ENCODE data around the gene CPD.

The CPD gene

DNA sequence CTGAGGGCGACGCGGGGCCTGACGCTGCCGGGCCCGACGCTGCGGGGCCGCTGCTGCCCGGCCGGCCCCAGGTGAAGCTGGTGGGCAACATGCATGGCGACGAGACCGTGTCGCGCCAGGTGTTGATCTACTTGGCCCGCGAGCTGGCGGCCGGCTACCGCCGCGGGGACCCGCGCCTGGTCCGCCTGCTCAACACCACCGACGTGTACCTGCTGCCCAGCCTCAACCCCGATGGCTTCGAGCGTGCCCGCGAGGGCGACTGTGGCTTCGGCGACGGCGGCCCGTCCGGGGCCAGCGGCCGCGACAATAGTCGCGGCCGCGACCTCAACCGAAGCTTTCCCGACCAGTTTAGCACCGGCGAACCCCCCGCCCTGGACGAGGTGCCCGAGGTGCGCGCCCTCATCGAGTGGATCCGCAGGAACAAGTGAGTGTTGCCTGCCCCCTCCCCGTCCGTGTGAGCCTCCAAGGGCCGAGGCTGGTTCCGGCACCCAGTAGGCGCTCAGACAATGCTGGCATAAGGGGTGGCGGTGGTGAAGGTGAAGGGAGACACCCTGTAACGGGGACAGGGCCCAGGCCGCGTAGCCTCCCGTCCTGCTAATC is 676 bp downstream of the CPD start:
- peak in 1 of 2 experiments; percentile 23 for DNase-seq (ENCODE audit: low read depth in 1 of 2, low spot score in 1 of 2)
- no peak for TF ChIP-seq JUND (IDR thresholded peaks at IDR 0.05; ENCODE audit: low read depth)

GRCh38 chr17:30379903-30380381 is 1.2 kb downstream of the CPD start:
- TF ChIP-seq JUND (IDR thresholded peaks at IDR 0.05; ENCODE audit: low read depth), result no peak
- DNase-seq (ENCODE audit: low read depth in 1 of 2, low spot score in 1 of 2), result no peak
- in situ Hi-C loops (cut with HindIII; ENCODE audit: low pct_unique_long_range_greater_than_20kb, low sequenced_read_pairs), result no loop called here

More for the DNA sequence above, 676 bp downstream of the CPD start:
- in situ Hi-C loops (cut with HindIII; ENCODE audit: low pct_unique_long_range_greater_than_20kb, low sequenced_read_pairs), result no loop called here

DNA sequence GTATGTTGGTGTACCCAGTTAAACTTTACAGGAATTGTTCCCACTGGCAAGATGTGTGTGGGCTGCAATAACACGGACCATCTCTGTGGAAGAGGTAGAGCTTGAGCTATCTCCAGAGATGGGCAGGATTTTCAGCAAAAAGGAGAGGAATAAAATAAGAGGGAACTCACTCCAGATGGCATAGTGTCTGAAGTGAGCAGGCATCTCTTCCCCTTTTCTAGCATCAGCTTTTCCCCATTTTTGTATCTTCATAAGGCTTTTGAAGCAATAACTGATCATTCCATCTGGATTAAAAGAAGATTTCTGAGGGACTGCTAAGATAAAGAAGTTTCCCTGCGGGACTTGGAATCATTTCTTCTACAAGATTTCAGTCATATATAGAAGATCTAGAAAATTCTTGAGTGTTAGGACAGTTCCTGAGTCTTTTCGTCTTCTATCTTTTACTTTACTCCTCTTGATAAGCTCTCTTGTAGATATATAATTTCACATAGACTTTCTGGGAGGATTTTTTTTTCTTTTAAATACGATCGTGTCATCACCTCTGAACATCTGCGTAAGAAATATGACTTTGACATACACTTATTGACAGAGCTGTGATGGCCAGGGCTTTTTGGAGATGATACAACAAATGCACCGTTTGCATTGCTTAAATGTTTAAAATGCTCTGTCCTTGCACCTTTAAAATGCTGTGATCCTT is 2.1 kb downstream of the CPD start:
- TF ChIP-seq JUND (IDR thresholded peaks at IDR 0.05; ENCODE audit: low read depth), result no peak
- DNase-seq (ENCODE audit: low read depth in 1 of 2, low spot score in 1 of 2), result no peak
- in situ Hi-C loops (cut with HindIII; ENCODE audit: low pct_unique_long_range_greater_than_20kb, low sequenced_read_pairs), result no loop called here

GRCh38 chr17:30381340-30381659 is 2.6 kb downstream of the CPD start:
- no peak for TF ChIP-seq JUND (IDR thresholded peaks at IDR 0.05; ENCODE audit: low read depth)
- no peak for DNase-seq (ENCODE audit: low read depth in 1 of 2, low spot score in 1 of 2)
- in situ Hi-C loops (cut with HindIII; ENCODE audit: low pct_unique_long_range_greater_than_20kb, low sequenced_read_pairs), result no loop called here

GRCh38 chr17:30382345-30382744 is 3.6 kb downstream of the CPD start:
- no peak for TF ChIP-seq JUND (IDR thresholded peaks at IDR 0.05; ENCODE audit: low read depth)
- in situ Hi-C loops (cut with HindIII; ENCODE audit: low pct_unique_long_range_greater_than_20kb, low sequenced_read_pairs), result no loop called here

DNA sequence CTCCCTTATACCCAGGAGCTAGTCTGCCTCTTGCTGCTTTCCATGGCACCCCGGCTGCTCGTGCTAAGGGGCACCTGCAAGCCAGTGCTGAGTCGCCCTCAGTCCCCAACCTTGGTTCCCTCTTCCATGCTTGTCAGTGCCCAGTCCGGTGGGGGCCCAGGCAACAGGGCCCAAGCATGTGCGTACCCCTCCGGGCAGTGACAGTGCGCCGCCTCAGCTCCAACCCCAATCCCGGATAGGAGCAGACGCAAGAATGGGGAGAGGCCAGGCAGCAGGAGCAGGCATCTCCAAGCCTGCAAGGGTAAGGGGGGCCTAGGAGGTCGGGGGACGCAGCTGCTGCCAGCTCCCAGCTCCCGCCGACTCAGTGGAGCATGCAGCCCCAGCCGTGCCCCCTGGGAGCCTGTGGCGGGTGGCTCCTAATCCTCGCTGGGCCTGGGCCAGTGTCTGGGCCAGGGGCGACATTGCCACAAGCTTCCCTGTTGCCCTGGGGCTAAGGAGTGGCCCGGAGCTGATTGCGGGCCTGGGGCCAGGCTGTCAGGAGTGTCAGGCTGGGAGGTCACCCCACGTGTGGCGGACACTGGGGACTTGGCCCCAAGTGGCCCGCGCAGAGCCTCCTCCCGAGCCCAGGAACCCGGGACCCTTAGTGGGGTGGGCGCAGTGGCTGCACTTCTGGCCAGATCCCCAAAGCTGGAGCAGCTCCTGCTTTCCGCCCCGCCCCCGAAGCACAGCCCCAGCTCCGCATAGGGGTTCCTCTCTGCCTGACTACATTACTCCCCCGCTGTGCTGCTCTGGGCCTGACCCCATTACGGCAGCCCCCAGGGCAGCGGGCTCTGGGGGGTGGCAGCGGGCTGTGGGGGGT is 9.8 kb downstream of the CPD start:
- TF ChIP-seq JUND (IDR thresholded peaks at IDR 0.05; ENCODE audit: low read depth), result no peak
- DNase-seq (ENCODE audit: low read depth in 1 of 2, low spot score in 1 of 2), result no peak
- in situ Hi-C loops (cut with HindIII; ENCODE audit: low pct_unique_long_range_greater_than_20kb, low sequenced_read_pairs), result no loop called here

More at GRCh38 chr17:30382345-30382744, 3.6 kb downstream of the CPD start:
- no peak for DNase-seq (ENCODE audit: low read depth in 1 of 2, low spot score in 1 of 2)

- no peak for TF ChIP-seq JUND (IDR thresholded peaks at IDR 0.05; ENCODE audit: low read depth)
- in situ Hi-C loops (cut with HindIII; ENCODE audit: low pct_unique_long_range_greater_than_20kb, low sequenced_read_pairs), result no loop called here
- DNase-seq (ENCODE audit: low read depth in 1 of 2, low spot score in 1 of 2), result no peak
Observed at GRCh38 chr17:30389756-30390300, 11.1 kb downstream of the CPD start.

GRCh38 chr17:30391534-30391933 is 12.8 kb downstream of the CPD start:
- in situ Hi-C loops (cut with HindIII; ENCODE audit: low pct_unique_long_range_greater_than_20kb, low sequenced_read_pairs), result no loop called here
- DNase-seq (ENCODE audit: low read depth in 1 of 2, low spot score in 1 of 2), result no peak
- no peak for TF ChIP-seq JUND (IDR thresholded peaks at IDR 0.05; ENCODE audit: low read depth)

DNA sequence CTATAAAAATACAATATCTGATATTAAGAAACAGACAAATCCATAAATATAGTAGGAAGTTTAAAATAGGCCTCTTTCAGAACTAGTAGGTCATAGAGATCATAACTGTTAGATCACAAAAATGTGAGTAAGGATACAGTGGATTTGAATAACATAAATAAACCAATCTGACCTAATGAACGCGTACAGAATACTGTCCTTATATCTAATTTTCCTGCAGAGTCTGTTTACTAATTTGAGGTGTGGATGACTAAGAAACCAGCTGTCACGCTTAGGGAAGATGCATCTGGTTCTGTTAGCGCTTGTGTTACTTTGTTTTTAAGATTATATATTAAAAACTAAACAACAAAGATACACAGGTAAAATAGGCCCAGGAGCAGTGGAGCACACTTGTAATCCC is 14.8 kb downstream of the CPD start:
- in situ Hi-C loops (cut with HindIII; ENCODE audit: low pct_unique_long_range_greater_than_20kb, low sequenced_read_pairs), result no loop called here
- TF ChIP-seq JUND (IDR thresholded peaks at IDR 0.05; ENCODE audit: low read depth), result no peak
- DNase-seq (ENCODE audit: low read depth in 1 of 2, low spot score in 1 of 2), result no peak

GRCh38 chr17:30393911-30394867 is 15.5 kb downstream of the CPD start:
- no peak for DNase-seq (ENCODE audit: low read depth in 1 of 2, low spot score in 1 of 2)
- no peak for TF ChIP-seq JUND (IDR thresholded peaks at IDR 0.05; ENCODE audit: low read depth)
- in situ Hi-C loops (cut with HindIII; ENCODE audit: low pct_unique_long_range_greater_than_20kb, low sequenced_read_pairs), result no loop called here

DNA sequence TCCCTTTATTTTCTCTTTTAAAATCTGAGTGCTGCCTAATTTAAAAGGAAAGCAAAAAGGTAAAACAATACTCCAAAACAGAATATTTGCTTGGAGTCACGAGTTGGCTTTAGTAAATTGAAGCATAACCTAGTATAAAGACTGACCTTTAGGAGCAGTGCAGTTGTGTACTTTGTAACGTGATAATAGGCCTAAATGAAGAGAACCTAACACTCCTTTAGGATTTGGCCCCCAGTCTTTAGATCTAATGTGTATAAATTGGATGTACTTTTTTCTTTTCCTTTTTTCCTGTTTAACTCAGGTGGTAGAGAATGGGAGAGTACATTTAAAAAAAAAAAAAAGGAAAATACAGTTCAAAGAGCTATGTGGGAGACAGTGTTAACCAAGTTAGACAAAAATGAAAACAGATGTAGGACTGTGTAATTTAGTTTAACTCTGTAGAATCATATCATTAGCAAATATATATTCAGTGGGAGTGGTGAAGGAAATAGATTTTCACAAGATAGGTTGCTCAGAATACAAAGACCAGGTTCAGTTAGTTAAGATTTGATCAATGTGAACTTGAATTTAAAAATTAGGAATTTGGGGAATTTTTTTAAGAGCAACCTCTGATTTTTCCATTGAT is 16.8 kb downstream of the CPD start:
- TF ChIP-seq JUND (IDR thresholded peaks at IDR 0.05; ENCODE audit: low read depth), result no peak
- DNase-seq (ENCODE audit: low read depth in 1 of 2, low spot score in 1 of 2), result no peak
- in situ Hi-C loops (cut with HindIII; ENCODE audit: low pct_unique_long_range_greater_than_20kb, low sequenced_read_pairs), result no loop called here
